Body of pancreas (tissue), 4 donors: ENCODE results near the gene RALGPS2. TPM values are rescaled to one million over a fixed set of nuclear protein-coding genes. Genes with fewer than 3 reads are reported as not detected.

Experiments
- ATAC-seq: fragments of 150-250 bp; one replicate; pipeline ENCODE4 v1.9.1; 2016
- DNase-seq, 4 donors: peaks; one replicate each; pipeline ENCODE4 v3.0.0-alpha.2; 2019
- H3K27ac ChIP-seq, 4 donors: fragments of 200-600 bp; sonication (generic); 1 replicate in 3 of 4; 2 replicates in 1 of 4; pipeline versions ENCODE4 v1.5.1 to v1.6.1; 2016 to 2019; ENCODE audit warnings: mild to moderate bottlenecking in 1 of 4, mixed read lengths in 1 of 4, moderate library complexity in 1 of 4
- H3K27me3 ChIP-seq, 2 donors: fragments of 200-600 bp; sonication (generic); one replicate each; pipeline ENCODE4 v1.6.0; 2016; ENCODE audit warnings: mild to moderate bottlenecking in 1 of 2
- H3K36me3 ChIP-seq, 2 donors: fragments of 200-600 bp; sonication (generic); replicated peaks in 1 of 2; 2 replicates each; pipeline ENCODE4 v1.5.1; 2016; ENCODE audit warnings: low read depth in 2 of 2; ENCODE audit not compliant: insufficient read depth in 1 of 2
- H3K4me1 ChIP-seq: fragments of 200-600 bp; sonication (generic); one replicate; pipeline ENCODE4 v1.6.0; 2016
- H3K4me3 ChIP-seq, 2 donors: fragments of 200-600 bp; sonication (generic); 1 replicate in 1 of 2; 2 replicates in 1 of 2; pipeline ENCODE4 v1.5.1; 2016 to 2019
- H3K9me3 ChIP-seq, 3 donors: fragments of 200-600 bp; sonication (generic); 1 replicate in 2 of 3; 2 replicates in 1 of 3; pipeline ENCODE4 v1.5.1; 2016
- POLR2A ChIP-seq, 3 donors: fragments of 450-650 bp; IDR thresholded peaks; one replicate each; pipeline ENCODE4 v1.6.1; 2016; ENCODE audit warnings: antibody characterized with exemption in 3 of 3, mild to moderate bottlenecking in 2 of 3
- WGBS, 2 donors: methylation state at CpG; one replicate each; pipeline ENCODE4 v1.1.5; 2017; 5-methylcytosine and 5-hydroxymethylcytosine counted together
- intact Hi-C: fragments of 100-400 bp; cut with DNase I; formaldehyde crosslinking; loops from one replicate; pipeline ENCODE4 v1.15.1; 2023
- total RNA-seq, 2 donors: library from RNA; depleted of rRNA; stranded (reverse); fragments of >200 nt; gene quantifications; one replicate each; pipeline ENCODE4 v1.1.0, GENCODE V29; 2016
- TF ChIP-seq, protein P1 (sequence below), 7 experiments: fragments of 450-650 bp in 4 of 7; fragments of 200-600 bp in 3 of 7; sonication (generic) in 3 of 7; IDR thresholded peaks; one replicate each; pipeline ENCODE4 v1.5.1; 2016 to 2019; ENCODE audit warnings: antibody characterized with exemption in 7 of 7

RALGPS2 gene
- total RNA-seq, 2 donors from 2014 or later: 9.1 to 10.9 TPM

DNA sequence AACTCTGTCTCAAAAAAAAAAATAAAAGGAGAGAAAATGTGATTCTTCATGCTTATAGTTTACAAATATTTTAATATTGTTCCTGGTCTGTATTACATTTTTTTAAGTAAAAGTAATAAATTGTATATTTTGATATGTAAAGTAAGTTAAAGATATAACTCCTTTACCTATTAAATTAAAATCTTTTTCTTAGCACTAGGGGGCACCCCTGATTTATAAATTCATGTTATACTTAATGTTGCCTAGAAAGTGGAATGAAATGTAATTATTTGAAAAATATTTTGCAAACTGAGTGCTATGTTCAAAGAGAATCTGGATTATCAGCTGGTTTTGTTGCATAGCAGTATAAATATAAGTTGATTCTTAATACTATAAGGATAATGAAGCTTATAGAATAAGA, 49.2 kb downstream of the RALGPS2 start:
- peaks cover 0 to 4% (median 3%) of the 10 kb centered on the region in 3 donors for H3K9me3 ChIP-seq
- no peaks in the 10 kb centered on the region for H3K36me3 ChIP-seq
- no peaks in the 10 kb centered on the region for H3K4me1 ChIP-seq
- TF ChIP-seq, protein P1, sequence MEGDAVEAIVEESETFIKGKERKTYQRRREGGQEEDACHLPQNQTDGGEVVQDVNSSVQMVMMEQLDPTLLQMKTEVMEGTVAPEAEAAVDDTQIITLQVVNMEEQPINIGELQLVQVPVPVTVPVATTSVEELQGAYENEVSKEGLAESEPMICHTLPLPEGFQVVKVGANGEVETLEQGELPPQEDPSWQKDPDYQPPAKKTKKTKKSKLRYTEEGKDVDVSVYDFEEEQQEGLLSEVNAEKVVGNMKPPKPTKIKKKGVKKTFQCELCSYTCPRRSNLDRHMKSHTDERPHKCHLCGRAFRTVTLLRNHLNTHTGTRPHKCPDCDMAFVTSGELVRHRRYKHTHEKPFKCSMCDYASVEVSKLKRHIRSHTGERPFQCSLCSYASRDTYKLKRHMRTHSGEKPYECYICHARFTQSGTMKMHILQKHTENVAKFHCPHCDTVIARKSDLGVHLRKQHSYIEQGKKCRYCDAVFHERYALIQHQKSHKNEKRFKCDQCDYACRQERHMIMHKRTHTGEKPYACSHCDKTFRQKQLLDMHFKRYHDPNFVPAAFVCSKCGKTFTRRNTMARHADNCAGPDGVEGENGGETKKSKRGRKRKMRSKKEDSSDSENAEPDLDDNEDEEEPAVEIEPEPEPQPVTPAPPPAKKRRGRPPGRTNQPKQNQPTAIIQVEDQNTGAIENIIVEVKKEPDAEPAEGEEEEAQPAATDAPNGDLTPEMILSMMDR (IDR thresholded peaks at IDR 0.05): peak; percentile 15 to 48 (median 33)
- no peak for TF ChIP-seq POLR2A (IDR thresholded peaks at IDR 0.05)
- H3K27me3 ChIP-seq: no peaks in the 10 kb centered on the region
- no peak overlapping the region for H3K27ac ChIP-seq
- intact Hi-C loops: loop anchor here (5.0 kb wide), 1 partner anchor 233 kb away; no protein-coding TSS in a partner anchor
- H3K4me3 ChIP-seq: no peak overlapping the region
- ATAC-seq: no peak
- no peak for DNase-seq

DNA sequence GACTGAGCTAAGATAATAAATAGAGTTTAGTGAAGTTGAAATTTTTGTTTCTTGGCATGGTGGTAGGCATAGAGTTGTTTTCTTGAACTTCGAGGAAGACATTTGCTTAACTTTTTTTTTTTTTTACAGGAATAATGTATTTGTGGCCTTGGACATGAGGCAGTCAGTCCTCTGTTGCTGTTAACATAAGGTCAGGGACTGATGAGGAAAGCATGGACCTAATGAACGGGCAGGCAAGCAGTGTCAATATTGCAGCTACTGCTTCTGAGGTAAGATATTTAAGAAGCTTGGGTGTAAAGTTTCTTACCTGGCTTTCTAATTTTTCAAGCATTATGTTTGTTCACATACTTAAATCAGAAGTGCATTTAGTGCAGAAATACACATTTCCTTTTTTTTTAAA, 51.5 kb downstream of the RALGPS2 start:
- intact Hi-C loops: no loop called here
- Histone ChIP-seq H3K27ac (no peak overlapping the region), H3K9me3 (peaks cover 0 to 3% (median 0%) of the 10 kb centered on the region in 3 donors), H3K27me3 (no peaks in the 10 kb centered on the region), H3K4me1 (peaks cover 3% of the 10 kb centered on the region), H3K4me3 (no peak overlapping the region), H3K36me3 (no peaks in the 10 kb centered on the region)
- WGBS, 2 donors: 69 to 74% methylated on average over 2 of the region's 2 CpGs
- no peak for TF ChIP-seq POLR2A (IDR thresholded peaks at IDR 0.05)
- TF ChIP-seq, protein P1 (IDR thresholded peaks at IDR 0.05): no peak
- DNase-seq (no peak), ATAC-seq (no peak)

DNA sequence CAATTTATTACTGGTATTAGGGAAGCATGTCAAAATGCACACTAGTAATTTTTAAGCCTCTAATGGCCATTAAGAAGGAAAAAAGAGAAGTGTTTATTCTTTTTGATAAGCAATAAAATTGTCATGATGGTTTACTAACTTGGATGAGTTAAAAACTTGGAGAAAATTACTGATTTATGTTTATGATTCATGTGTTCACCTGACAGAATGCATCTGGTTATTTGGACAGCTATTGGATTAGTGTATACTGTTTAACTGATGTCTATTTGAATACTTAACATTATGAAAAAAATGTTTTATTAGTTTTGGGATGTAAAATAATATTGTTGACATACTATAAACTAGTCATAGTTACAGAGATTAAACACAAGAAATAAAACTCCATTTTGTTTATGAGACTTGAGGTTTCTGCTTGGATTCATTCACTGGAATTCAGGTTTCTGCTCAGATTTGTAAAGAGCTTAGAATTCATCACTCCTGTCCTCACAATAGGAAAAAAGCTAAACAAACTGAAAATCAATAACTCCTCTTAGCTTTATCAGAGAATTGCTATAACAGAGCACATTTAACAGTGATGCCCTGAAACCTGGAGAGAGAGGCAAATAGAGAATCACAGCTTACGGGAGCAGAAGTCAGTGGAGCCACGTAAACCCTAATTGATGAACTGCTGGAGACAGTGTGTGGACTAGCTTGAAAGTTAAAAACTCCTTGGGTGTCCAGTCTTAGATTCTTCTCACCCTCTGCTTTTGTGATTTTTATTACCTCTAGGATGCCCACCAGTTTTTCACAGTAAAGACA, 56.7 kb downstream of the RALGPS2 start:
- DNase-seq (no peak), ATAC-seq (no peak)
- Histone ChIP-seq H3K4me1 (peaks cover 3% of the 10 kb centered on the region), H3K27me3 (no peaks in the 10 kb centered on the region), H3K9me3 (no peaks in the 10 kb centered on the region), H3K36me3 (no peaks in the 10 kb centered on the region), H3K27ac (no peak overlapping the region), H3K4me3 (no peak overlapping the region)
- intact Hi-C loops: no loop called here
- TF ChIP-seq, protein P1 (IDR thresholded peaks at IDR 0.05): no peak
- TF ChIP-seq POLR2A (IDR thresholded peaks at IDR 0.05): no peak
- 69 to 80% methylated on average over 2 of the region's 2 CpGs for WGBS, 2 donors

DNA sequence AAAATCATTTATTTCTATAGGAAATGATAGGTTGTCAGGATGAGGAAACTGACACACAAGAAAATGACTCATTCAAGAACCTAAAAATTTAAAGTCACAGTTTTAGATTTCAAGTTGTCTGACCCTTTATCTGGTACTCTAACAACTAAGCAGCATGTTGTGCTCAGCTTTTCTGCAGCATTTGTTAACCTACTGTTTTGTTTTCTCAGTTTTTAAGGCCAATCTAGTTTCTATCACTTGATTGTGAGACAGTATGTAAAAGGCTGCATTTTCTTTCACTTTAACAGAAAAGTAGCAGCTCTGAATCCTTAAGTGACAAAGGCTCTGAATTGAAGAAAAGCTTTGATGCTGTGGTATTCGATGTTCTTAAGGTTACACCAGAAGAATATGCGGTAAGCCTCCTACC, 59.1 kb downstream of the RALGPS2 start:
- ATAC-seq (no peak), DNase-seq (no peak)
- Histone ChIP-seq H3K4me1 (peaks cover 3% of the 10 kb centered on the region), H3K9me3 (no peaks in the 10 kb centered on the region), H3K4me3 (no peak overlapping the region), H3K27ac (no peak overlapping the region), H3K27me3 (no peaks in the 10 kb centered on the region), H3K36me3 (no peaks in the 10 kb centered on the region)
- 92 to 96% methylated on average over 2 of the region's 2 CpGs for WGBS, 2 donors
- intact Hi-C loops: no loop called here
- TF ChIP-seq POLR2A (IDR thresholded peaks at IDR 0.05): no peak
- TF ChIP-seq, protein P1 (IDR thresholded peaks at IDR 0.05): no peak

DNA sequence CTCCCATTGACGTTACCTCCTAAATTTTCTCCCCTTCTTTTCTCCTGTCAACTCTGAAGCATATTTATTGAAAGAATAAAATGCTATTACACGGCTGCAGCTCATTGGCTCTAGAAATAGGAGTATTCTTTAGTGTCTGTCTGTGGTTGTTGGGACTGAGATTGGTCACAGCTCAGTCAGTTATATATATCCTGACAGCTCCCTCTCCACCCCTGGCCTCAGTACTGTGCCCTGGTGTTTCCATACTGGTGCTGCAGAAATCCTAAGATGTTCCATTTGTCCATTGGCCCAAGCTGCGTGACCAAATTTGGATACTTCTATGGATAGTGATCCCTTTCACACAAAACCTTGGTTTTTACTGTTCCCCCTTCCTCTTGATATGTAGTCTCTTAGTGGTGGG, 67.3 kb downstream of the RALGPS2 start:
- no peak overlapping the region for H3K27ac ChIP-seq
- ATAC-seq (no peak), DNase-seq (no peak)
- TF ChIP-seq, protein P1 (IDR thresholded peaks at IDR 0.05): no peak
- no peak for TF ChIP-seq POLR2A (IDR thresholded peaks at IDR 0.05)
- H3K4me3 ChIP-seq: no peak overlapping the region
- H3K27me3 ChIP-seq: no peaks in the 10 kb centered on the region
- WGBS, 2 donors: 84 to 95% methylated on average over 3 of the region's 3 CpGs
- H3K4me1 ChIP-seq: no peaks in the 10 kb centered on the region
- H3K9me3 ChIP-seq: no peaks in the 10 kb centered on the region
- H3K36me3 ChIP-seq: no peaks in the 10 kb centered on the region
- intact Hi-C loops: no loop called here
